Esophagus muscularis mucosa (tissue), 4 donors: ENCODE data around the gene CRYL1. TPM values are rescaled to one million over a fixed set of nuclear protein-coding genes. Genes with fewer than 3 reads are reported as not detected.
A peak's percentile ranks its signal among the peaks of the same experiment; 100 is the strongest.

Experiments
- DNase-seq: peaks from one replicate; pipeline ENCODE4 v3.0.0-alpha.2; 2017; ENCODE audit errors: extremely low spot score
- H3K27ac ChIP-seq, 4 donors: fragments of 200-600 bp; sonication (generic); replicated peaks in 1 of 4; 1 replicate in 3 of 4; 2 replicates in 1 of 4; pipeline ENCODE4 v1.5.1; 2016 to 2019; ENCODE audit warnings: mild to moderate bottlenecking in 1 of 4
- H3K27me3 ChIP-seq, 4 donors: fragments of 200-600 bp; sonication (generic); one replicate each; pipeline versions ENCODE4 v1.5.1 to v1.6.0; 2016 to 2019
- H3K36me3 ChIP-seq, 4 donors: fragments of 200-600 bp; sonication (generic); one replicate each; pipeline ENCODE4 v1.5.1; 2016 to 2019
- H3K4me1 ChIP-seq, 4 donors: fragments of 200-600 bp; sonication (generic); one replicate each; pipeline ENCODE4 v1.5.1; 2016 to 2019
- H3K4me3 ChIP-seq, 4 donors: fragments of 200-600 bp; sonication (generic); 1 replicate in 2 of 4; 2 replicates in 2 of 4; pipeline ENCODE4 v1.5.1; 2016 to 2019; ENCODE audit warnings: mild to moderate bottlenecking in 4 of 4, moderate library complexity in 1 of 4
- H3K9me3 ChIP-seq, 4 donors: fragments of 200-600 bp; sonication (generic); 1 replicate in 3 of 4; 2 replicates in 1 of 4; pipeline ENCODE4 v1.5.1; 2016 to 2019
- EP300 ChIP-seq: sonication (generic); formaldehyde crosslinking; IDR thresholded peaks from one replicate; pipeline ENCODE4 v1.6.1; 2017; ENCODE audit warnings: antibody characterized with exemption
- POLR2A ChIP-seq: fragments of 450-650 bp; IDR thresholded peaks from one replicate; pipeline ENCODE4 v1.6.1; 2017; ENCODE audit warnings: antibody characterized with exemption, moderate library complexity, mild to moderate bottlenecking, low read depth
- POLR2AphosphoS5 ChIP-seq, 2 donors: sonication (generic); formaldehyde crosslinking; IDR thresholded peaks; one replicate each; pipeline ENCODE4 v1.6.1; 2017; ENCODE audit warnings: antibody characterized with exemption in 2 of 2
- WGBS: methylation state at CpG from one replicate; pipeline ENCODE4 v1.1.5; 2018; 5-methylcytosine and 5-hydroxymethylcytosine counted together
- intact Hi-C: fragments of 100-400 bp; cut with DNase I; formaldehyde crosslinking; loops from one replicate; pipeline ENCODE4 v1.15.1; 2023
- total RNA-seq, 4 donors: library from RNA; depleted of rRNA; stranded (reverse); fragments of >200 nt; gene quantifications; one replicate each; pipeline versions ENCODE4 v1.1.0 to v1.2.1, GENCODE V29; 2016
- TF ChIP-seq, protein P1 (sequence below), 3 experiments: fragments of 200-600 bp in 2 of 3; fragments of 450-650 bp in 1 of 3; sonication (generic) in 2 of 3; IDR thresholded peaks; one replicate each; pipeline ENCODE4 v1.5.1; 2017 to 2019; ENCODE audit warnings: antibody characterized with exemption in 3 of 3, mild to moderate bottlenecking in 2 of 3, moderate library complexity in 1 of 3

The CRYL1 gene
- total RNA-seq, 4 donors from 2014 or later, result 42.3 to 59.3 (median 45.4) TPM

DNA sequence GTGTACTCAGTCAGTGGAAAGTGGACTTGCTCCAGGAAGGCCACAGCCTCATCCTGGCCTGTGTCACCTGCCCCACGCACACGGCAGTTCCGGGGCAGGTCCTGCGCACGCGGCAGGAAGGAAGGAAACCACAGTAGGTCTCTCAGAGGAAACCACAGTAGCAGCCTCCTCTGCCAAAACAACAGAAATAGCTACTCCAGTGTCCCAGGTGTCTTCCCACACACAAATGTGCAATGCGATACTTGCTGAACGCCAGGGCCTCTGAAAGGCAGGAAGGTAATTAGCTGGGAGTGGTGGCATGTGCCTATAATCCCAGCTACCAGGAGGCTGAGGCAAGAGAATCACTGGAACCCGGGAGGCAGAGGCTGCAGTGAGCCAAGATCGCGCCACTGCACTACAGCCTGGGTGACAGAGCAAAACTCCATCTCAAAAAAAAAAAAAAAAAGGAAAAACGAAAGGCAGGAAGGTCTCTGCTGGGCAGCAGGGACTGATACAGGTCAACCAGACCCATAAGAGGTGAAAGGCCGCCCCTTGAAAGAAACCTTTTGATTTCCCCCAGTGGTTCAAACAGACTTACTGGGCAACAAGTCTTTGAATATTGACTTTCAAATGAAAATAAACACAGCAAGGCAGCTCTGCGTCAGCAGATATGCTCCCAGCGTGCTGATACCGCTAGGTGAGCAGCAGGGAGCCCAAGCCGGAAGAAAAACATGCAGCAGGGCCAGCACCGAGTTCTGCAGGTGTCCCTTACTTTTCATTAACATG lies 49.5 kb downstream of the CRYL1 start:
- H3K9me3 ChIP-seq, result no peaks in the 10 kb centered on the region
- TF ChIP-seq EP300 (no peak), POLR2AphosphoS5 (IDR thresholded peaks at IDR 0.05) (no peak), POLR2A (no peak)
- DNase-seq, result no peak

DNA sequence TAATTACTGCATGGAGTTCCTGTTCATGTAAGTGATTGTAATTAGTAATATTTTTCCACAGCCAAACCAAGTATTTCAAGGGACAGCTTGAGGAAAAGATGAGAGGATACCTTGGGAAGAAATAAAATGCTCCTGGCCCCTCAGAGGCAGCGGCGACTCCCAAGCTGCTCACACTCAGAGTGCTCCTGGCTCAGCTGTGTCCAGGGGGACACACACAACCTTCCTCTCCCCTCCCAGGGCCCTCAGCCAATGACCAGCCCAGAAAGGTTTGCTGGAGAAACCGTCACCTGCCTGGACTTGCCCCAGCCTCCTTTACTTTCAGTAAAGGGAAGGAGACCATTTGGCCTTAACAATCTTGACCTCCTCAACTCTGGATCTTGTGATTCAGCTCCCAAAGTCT lies 51.1 kb downstream of the CRYL1 start:
- DNase-seq, result no peak
- TF ChIP-seq POLR2A (no peak), POLR2AphosphoS5 (IDR thresholded peaks at IDR 0.05) (no peak), EP300 (no peak)
- TF ChIP-seq, protein P1, sequence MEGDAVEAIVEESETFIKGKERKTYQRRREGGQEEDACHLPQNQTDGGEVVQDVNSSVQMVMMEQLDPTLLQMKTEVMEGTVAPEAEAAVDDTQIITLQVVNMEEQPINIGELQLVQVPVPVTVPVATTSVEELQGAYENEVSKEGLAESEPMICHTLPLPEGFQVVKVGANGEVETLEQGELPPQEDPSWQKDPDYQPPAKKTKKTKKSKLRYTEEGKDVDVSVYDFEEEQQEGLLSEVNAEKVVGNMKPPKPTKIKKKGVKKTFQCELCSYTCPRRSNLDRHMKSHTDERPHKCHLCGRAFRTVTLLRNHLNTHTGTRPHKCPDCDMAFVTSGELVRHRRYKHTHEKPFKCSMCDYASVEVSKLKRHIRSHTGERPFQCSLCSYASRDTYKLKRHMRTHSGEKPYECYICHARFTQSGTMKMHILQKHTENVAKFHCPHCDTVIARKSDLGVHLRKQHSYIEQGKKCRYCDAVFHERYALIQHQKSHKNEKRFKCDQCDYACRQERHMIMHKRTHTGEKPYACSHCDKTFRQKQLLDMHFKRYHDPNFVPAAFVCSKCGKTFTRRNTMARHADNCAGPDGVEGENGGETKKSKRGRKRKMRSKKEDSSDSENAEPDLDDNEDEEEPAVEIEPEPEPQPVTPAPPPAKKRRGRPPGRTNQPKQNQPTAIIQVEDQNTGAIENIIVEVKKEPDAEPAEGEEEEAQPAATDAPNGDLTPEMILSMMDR (IDR thresholded peaks at IDR 0.05), result no peak
- Histone ChIP-seq H3K27ac (no peak overlapping the region), H3K4me1 (no peaks in the 10 kb centered on the region), H3K27me3 (no peaks in the 10 kb centered on the region), H3K36me3 (peaks cover 0 to 43% (median 5%) of the 10 kb centered on the region in 4 donors), H3K4me3 (no peak overlapping the region), H3K9me3 (no peaks in the 10 kb centered on the region)
- 87% methylated on average over 3 of the region's 3 CpGs for WGBS
- intact Hi-C loops, result no loop called here

More for the DNA sequence above, 49.5 kb downstream of the CRYL1 start:
- Histone ChIP-seq H3K27ac (no peak overlapping the region), H3K27me3 (no peaks in the 10 kb centered on the region), H3K4me1 (no peaks in the 10 kb centered on the region), H3K4me3 (no peak overlapping the region), H3K36me3 (peaks cover 0 to 49% (median 11%) of the 10 kb centered on the region in 4 donors)
- WGBS, result 70% methylated on average over 17 of the region's 18 CpGs
- intact Hi-C loops, result no loop called here

DNA sequence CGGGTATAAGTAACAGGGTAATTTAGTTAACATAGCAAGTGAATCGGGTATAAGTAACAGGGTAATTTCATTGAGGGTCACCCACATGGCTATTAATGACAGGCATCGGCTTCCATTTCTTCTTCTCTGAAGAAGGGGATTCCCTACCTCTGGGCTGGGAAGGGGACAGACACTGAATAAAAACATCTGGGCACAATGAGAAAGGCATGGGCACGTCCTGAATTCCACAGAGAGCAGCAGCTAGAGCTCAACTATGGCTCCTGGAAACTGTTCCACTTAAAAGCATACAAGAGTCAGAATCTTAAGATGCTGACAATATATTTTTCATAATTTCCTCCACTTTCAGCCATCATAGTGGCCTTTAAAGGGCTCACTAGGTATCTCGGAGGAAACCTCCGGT lies 51.8 kb downstream of the CRYL1 start:
- Histone ChIP-seq H3K27ac (no peak overlapping the region), H3K9me3 (no peaks in the 10 kb centered on the region), H3K27me3 (no peaks in the 10 kb centered on the region), H3K4me3 (no peak overlapping the region), H3K4me1 (no peaks in the 10 kb centered on the region), H3K36me3 (peaks cover 0 to 45% (median 5%) of the 10 kb centered on the region in 4 donors)
- no peak for TF ChIP-seq EP300
- TF ChIP-seq, protein P1 (IDR thresholded peaks at IDR 0.05), result no peak
- TF ChIP-seq POLR2A, result no peak
- intact Hi-C loops, result no loop called here
- 81% methylated on average over 6 of the region's 6 CpGs for WGBS
- peak; percentile 55 for DNase-seq

DNA sequence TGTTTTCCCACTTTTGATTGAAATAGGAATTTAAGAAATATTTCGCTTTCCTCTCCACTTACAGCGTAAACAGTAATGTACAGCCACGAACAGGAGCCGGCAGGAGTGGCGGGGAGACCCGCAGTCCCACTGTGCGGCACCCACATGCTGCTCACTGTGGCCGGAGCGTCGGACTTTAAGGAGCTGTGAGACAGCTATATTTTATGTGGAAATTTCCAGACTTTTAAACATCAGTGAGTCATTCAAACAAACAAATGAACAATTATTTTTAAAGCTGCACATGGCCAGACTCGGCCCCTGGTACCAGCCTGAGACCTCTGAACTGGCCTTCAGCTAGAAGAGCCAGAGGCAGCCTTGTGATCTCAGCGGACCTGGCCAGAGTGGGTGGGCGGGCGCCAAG lies 52.5 kb downstream of the CRYL1 start:
- intact Hi-C loops, result no loop called here
- H3K4me1 ChIP-seq, result no peaks in the 10 kb centered on the region
- H3K36me3 ChIP-seq, result peaks cover 0 to 45% (median 5%) of the 10 kb centered on the region in 4 donors
- peak; percentile 75 for DNase-seq
- no peaks in the 10 kb centered on the region for H3K9me3 ChIP-seq
- H3K27ac ChIP-seq, result no peak overlapping the region
- TF ChIP-seq POLR2AphosphoS5 (IDR thresholded peaks at IDR 0.05) (no peak), EP300 (no peak), POLR2A (no peak)
- TF ChIP-seq, protein P1 (IDR thresholded peaks at IDR 0.05), result no peak
- no peak overlapping the region for H3K4me3 ChIP-seq
- no peaks in the 10 kb centered on the region for H3K27me3 ChIP-seq
- 94% methylated on average over 12 of the region's 14 CpGs for WGBS

DNA sequence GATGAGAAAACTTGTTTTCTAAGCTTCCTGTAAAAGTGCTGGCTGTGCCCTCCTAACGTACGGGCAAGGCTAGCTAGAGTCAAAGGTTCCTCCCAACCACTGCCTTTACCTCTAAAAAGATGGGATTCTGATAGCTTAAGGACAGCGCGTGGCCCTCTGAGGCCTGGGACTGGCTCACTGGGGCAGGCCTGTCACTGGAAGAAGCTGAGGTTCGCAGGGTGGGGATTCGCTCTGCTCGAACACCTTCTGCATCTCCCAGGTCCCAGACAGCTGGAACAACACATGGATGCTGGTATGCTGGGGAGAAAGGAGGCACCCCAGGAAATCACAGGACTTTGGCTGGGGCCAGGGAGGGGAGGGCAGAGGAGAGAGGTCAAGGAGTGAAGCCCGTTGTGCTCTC lies 53.1 kb downstream of the CRYL1 start:
- Histone ChIP-seq H3K4me1 (no peaks in the 10 kb centered on the region), H3K9me3 (no peaks in the 10 kb centered on the region), H3K4me3 (no peak overlapping the region), H3K36me3 (peaks cover 0 to 45% (median 5%) of the 10 kb centered on the region in 4 donors), H3K27me3 (no peaks in the 10 kb centered on the region), H3K27ac (no peak overlapping the region)
- DNase-seq, result peak; percentile 89
- 86% methylated on average over 8 of the region's 8 CpGs for WGBS
- TF ChIP-seq EP300, result no peak
- TF ChIP-seq POLR2AphosphoS5 (IDR thresholded peaks at IDR 0.05), result no peak
- TF ChIP-seq POLR2A, result no peak
- TF ChIP-seq, protein P1 (IDR thresholded peaks at IDR 0.05), result no peak
- intact Hi-C loops, result no loop called here
